GM18505 (cell line): ENCODE measurements around the gene DBN1.
"Not testable (repeated sequence)": the region's sequence is repeated elsewhere in the genome, so short reads cannot be mapped to it uniquely, and the experiment has no call there.

Source experiments
- ATAC-seq: cut with Tn5 transposase; IDR thresholded peaks from one replicate; pipeline ENCODE4 v1.9.1; 2021; ENCODE audit not compliant: unreplicated experiment
- POLR2A ChIP-seq: IDR thresholded peaks from 4 replicates; pipeline ENCODE4 v1.6.1; 2011; ENCODE audit warnings: borderline replicate concordance; ENCODE audit not compliant: insufficient read depth, insufficient read length; ENCODE audit errors: extremely low read depth

The DBN1 gene

GRCh38 chr5:177491983-177492746 lies 18.7 kb upstream of the DBN1 start:
- no peak for ATAC-seq
- TF ChIP-seq POLR2A, result no peak

DNA sequence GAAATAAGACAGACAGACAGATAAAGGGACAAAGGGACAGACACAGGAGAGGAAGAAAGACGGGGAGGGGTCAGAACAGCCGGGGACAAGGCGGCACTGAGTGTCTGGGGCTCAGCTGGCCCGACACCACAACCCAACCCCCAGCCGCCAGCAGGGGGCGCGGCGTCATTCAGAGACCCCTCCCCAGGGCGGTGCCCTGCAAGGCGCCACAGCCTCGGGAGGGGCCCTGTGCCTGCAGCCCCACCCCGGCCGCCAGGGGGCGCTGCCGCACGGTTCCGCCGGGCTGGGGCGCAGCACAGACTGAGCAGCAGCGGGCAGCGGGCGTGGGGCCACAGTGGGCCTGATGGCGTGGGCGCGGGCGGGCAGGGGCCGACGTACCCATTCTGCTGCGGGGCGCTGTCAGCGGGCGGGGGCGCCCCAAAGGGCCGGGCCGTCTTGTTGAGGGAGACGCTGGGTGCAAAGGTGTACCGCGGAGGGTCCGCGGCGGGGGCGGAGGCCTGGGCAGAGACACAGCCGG lies 18.1 kb upstream of the DBN1 start:
- ATAC-seq, result no peak
- TF ChIP-seq POLR2A, result no peak

- no peak for TF ChIP-seq POLR2A
- ATAC-seq, result no peak
Measured at GRCh38 chr5:177490992-177491391, 17.6 kb upstream of the DBN1 start.

GRCh38 chr5:177490311-177490991 lies 17.0 kb upstream of the DBN1 start:
- ATAC-seq, result no peak
- no peak for TF ChIP-seq POLR2A

DNA sequence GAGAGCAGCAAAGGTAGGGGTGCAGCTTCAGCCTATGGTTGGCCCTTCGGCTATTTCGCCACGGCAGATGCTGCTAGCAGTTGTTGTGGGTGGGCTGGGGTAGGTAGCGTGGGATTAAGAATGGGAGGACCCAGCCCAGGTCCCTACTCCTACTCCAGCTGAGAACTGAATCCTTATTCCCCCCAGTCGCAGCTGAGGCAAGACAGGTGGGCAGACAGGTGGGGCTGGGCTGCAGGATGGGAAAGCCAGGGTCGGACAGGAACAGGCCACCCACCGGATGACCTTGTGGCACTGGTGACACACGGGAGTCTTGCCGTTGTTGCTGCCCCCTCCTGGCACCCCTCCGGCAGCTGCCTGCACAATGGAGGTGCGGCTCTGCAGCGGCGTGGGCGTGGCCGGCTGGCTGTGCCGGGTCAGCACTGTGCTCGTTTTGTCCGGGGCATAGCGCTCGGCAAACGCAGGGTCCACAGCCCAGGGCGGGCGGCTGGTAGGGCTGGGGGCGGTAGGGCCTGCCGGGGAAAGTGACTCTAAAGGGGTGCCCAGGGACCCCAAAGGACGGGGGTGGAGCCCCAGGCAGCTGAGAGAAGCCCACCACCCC lies 15.8 kb upstream of the DBN1 start:
- no peak for TF ChIP-seq POLR2A

DNA sequence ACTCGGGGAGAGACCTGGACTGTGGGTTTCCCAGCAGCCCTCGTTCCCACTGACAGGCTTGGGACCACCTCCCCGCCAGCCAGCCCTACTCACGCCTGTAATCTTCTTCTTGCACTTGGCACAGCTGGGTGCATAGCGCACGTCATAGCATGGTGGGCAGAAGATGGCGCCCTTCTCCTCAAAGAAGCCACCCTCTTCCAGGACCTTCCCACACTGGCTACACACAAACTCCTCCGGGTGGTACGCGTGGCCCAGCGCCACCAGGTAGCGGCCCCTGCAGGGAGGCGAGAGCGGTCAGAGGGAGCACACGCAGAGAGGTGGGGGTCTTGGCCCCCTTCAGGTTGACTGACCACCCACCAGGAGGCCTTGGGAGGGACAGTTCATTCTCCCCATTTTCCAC lies 14.5 kb upstream of the DBN1 start:
- TF ChIP-seq POLR2A, result no peak
- no peak for ATAC-seq

More for the DNA sequence above, 15.8 kb upstream of the DBN1 start:
- ATAC-seq, result no peak

GRCh38 chr5:177487144-177487543 lies 13.7 kb upstream of the DBN1 start:
- TF ChIP-seq POLR2A, result no peak

GRCh38 chr5:177486256-177486655 lies 12.8 kb upstream of the DBN1 start:
- no peak for TF ChIP-seq POLR2A
- ATAC-seq, result no peak

More at GRCh38 chr5:177487144-177487543, 13.7 kb upstream of the DBN1 start:
- no peak for ATAC-seq

- ATAC-seq, result not testable (repeated sequence)
Measured at GRCh38 chr5:177485753-177486152, 12.3 kb upstream of the DBN1 start.

DNA sequence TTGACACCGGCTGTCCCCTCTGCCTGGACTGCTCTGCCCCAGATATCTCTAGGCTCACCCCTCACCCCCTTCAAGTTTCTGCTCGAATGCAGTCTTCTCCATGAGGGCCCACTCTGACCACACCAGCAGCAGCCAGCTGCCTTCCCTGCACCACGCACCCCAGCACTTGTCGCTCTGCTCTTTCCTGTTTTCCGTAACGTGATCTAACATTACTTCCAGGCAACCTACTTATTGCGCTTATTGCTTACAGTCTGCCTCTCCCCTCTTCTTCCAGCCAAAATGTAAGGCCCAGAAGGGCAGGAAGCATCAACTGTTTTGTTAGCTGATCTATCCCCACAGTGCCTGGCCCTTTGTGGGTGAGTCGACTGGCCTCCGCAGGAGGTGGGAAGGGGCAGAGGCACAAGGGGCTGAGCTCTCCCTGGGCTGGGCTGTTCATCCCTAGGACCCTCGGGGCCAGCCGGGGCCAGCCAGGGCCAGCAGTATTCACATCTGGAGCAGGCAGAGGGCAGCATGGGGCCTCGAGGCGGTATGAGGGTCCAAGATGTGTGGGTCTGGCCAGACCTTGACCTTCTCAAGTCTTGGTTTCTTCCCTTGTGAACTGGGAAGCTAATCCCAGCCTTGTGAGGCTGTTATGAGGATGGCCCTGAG lies 11.6 kb upstream of the DBN1 start:
- no peak for ATAC-seq
- TF ChIP-seq POLR2A, result no peak

DNA sequence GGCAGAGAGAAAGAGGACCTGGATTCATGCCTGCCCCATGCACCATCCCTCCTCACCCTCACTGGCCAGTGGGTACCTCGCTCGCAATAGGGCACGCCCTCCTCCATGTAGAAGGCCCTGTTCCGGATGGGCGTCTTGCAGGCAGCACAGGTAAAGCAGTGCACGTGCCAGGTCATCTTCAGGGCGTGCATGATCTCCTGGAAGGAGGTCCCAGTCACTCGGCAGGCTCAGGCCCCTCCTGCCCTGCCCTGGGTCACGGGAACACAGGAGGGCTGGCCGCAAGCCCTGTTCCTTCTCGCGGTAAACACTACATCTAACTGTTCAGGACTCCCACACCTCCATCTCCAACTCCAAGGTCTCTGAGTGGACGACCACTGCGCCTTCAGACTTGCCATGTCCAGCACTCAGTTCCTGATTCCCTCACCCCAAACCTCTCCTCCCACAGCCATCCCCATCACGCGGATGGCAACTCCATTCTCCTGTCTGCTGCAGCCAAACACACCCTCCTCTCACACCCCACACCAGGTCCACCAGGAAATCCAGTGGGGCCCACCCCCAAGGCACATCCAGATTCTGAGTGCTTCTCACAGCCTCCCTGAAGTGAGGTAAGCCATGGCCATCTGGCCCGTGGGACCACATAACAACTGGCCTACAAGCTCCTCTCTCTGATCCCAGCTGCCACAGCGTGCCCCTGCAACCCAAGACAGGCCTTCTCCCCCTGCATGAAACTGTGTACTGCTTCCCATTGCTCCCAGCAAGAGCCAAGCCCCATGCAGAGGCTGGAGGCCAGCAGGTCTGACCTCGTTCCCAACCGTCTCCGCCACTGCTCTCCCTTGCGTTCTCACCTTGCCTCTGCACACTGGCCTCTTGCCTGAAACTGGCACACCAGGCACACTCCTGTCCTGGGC lies 10.8 kb upstream of the DBN1 start:
- ATAC-seq, result no peak

DNA sequence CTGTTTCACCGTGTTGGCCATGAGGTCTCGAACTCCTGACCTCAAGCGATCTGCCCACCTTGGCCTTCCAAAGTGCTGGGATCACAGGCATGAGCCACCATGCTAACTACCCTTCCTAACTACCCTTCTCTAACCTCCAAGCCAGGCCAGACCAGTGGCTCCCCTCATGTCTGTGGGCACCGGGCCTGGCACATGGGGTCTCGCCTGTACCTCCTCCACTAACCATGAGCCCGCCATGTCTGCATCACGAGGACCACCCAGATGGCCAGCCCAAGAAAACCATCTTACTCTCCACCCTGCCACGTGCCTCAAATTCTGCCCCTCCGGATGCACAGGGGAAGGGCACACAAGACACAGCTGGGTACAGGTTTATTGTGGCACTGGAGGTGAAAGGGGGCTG lies 9.6 kb upstream of the DBN1 start:
- no peak for ATAC-seq
- TF ChIP-seq POLR2A, result no peak

More for the DNA sequence above, 10.8 kb upstream of the DBN1 start:
- no peak for TF ChIP-seq POLR2A
